ENCODE data around the gene ERBB3.

DNA sequence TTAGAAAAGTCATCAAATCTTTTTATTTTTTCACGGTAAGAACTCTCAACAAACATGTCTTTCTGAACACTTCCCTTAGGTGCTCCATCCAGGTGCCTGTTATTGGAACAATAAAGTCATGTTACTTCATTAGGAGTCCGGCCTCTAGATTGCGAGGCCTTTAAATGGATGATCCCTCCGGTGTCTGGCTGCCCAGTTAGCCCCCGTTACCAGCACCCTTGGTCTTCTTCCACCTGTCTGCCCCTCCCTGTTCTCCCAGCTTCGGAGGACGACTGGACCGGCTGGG lies 23.8 kb downstream of the ERBB3 start:
- TF ChIP-seq CTCF (IDR thresholded peaks at IDR 0.05; ENCODE audit: insufficient read depth, low read length, poor library complexity, severe bottlenecking): no peak
- TF ChIP-seq EZH2phosphoT487 (conservative IDR thresholded peaks at IDR 0.05; ENCODE audit: low read length): no peak

Data from SU-DHL-6 (cell line).